BLaER1 (cell line): ENCODE results near the gene FOXP1.

ENCODE experiments used
- H3K27ac ChIP-seq: shearing (Covaris generic); formaldehyde crosslinking; 2 replicates; pipeline ENCODE4 v1.8.1; 2022
- H3K27me3 ChIP-seq: shearing (Covaris generic); formaldehyde crosslinking; 2 replicates; pipeline ENCODE4 v1.8.1; 2022
- H3K36me3 ChIP-seq: shearing (Covaris generic); formaldehyde crosslinking; 2 replicates; pipeline ENCODE4 v1.8.1; 2022
- H3K4me1 ChIP-seq: shearing (Covaris generic); formaldehyde crosslinking; 2 replicates; pipeline ENCODE4 v1.8.1; 2022
- H3K4me2 ChIP-seq: shearing (Covaris generic); formaldehyde crosslinking; 2 replicates; pipeline ENCODE4 v1.8.1; 2022
- H3K4me3 ChIP-seq: shearing (Covaris generic); formaldehyde crosslinking; 2 replicates; pipeline ENCODE4 v1.8.1; 2022
- H3K9ac ChIP-seq: shearing (Covaris generic); formaldehyde crosslinking; 2 replicates; pipeline ENCODE4 v1.8.1; 2022
- H3K9me3 ChIP-seq: shearing (Covaris generic); formaldehyde crosslinking; 2 replicates; pipeline ENCODE4 v1.8.1; 2022
- H4K20me1 ChIP-seq: shearing (Covaris generic); formaldehyde crosslinking; 2 replicates; pipeline ENCODE4 v1.8.1; 2022
- Cebpa-rat ChIP-seq: shearing (Covaris generic); IDR thresholded peaks from 2 replicates; pipeline ENCODE4 v1.8.1; 2022

The FOXP1 gene

GRCh38 chr3:71376503-71376902, 207.0 kb downstream of the FOXP1 start:
- Histone ChIP-seq H3K9ac (no peak overlapping the region), H3K4me1 (no peaks in the 10 kb centered on the region), H3K4me3 (no peak overlapping the region), H4K20me1 (no peaks in the 10 kb centered on the region), H3K9me3 (no peaks in the 10 kb centered on the region), H3K36me3 (no peaks in the 10 kb centered on the region), H3K27me3 (no peaks in the 10 kb centered on the region), H3K27ac (no peak overlapping the region), H3K4me2 (no peak overlapping the region)
- TF ChIP-seq Cebpa-rat = no peak

- TF ChIP-seq Cebpa-rat = no peak
- H3K9ac ChIP-seq = no peak overlapping the region
- H3K4me1 ChIP-seq = no peaks in the 10 kb centered on the region
- H4K20me1 ChIP-seq = no peaks in the 10 kb centered on the region
- H3K36me3 ChIP-seq = no peaks in the 10 kb centered on the region
- H3K9me3 ChIP-seq = no peaks in the 10 kb centered on the region
- no peaks in the 10 kb centered on the region for H3K27me3 ChIP-seq
- H3K4me2 ChIP-seq = no peak overlapping the region
- no peak overlapping the region for H3K4me3 ChIP-seq
- H3K27ac ChIP-seq = no peak overlapping the region
Measured at GRCh38 chr3:71374582-71374981, 208.9 kb downstream of the FOXP1 start.

GRCh38 chr3:71372911-71373637, 210.5 kb downstream of the FOXP1 start:
- Histone ChIP-seq H3K9me3 (no peaks in the 10 kb centered on the region), H3K4me1 (no peaks in the 10 kb centered on the region), H3K4me3 (no peak overlapping the region), H3K36me3 (no peaks in the 10 kb centered on the region), H3K9ac (no peak overlapping the region), H3K4me2 (no peak overlapping the region), H3K27me3 (no peaks in the 10 kb centered on the region), H4K20me1 (no peaks in the 10 kb centered on the region), H3K27ac (no peak overlapping the region)
- no peak for TF ChIP-seq Cebpa-rat

- Histone ChIP-seq H3K4me2 (no peak overlapping the region), H3K9ac (no peak overlapping the region), H3K27me3 (no peaks in the 10 kb centered on the region), H3K36me3 (no peaks in the 10 kb centered on the region), H3K9me3 (no peaks in the 10 kb centered on the region), H3K4me3 (no peak overlapping the region), H4K20me1 (no peaks in the 10 kb centered on the region), H3K4me1 (no peaks in the 10 kb centered on the region), H3K27ac (no peak overlapping the region)
- TF ChIP-seq Cebpa-rat = no peak
Measured at GRCh38 chr3:71372241-71372768, 211.2 kb downstream of the FOXP1 start.

DNA sequence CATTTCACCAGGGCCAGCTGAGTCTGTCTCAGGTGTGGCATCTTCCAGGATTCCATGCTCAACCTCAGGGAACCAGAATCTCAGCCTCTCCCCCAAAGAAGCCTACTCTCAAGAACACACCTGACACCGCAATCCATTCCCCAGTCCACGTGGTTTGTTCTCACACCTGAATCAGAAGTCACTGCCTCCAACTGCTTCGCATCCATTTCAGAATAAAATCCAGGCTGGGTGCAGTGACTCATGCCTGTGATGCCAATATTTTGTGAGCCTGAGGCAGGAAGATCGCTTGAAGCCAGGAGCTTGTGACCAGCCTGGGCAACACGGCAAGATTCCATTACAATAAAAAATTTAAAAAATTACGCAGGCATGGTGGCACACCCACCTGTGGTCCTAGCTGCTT, 212.2 kb downstream of the FOXP1 start:
- no peaks in the 10 kb centered on the region for H4K20me1 ChIP-seq
- H3K27me3 ChIP-seq = no peaks in the 10 kb centered on the region
- no peaks in the 10 kb centered on the region for H3K9me3 ChIP-seq
- TF ChIP-seq Cebpa-rat = no peak
- no peak overlapping the region for H3K9ac ChIP-seq
- H3K4me1 ChIP-seq = no peaks in the 10 kb centered on the region
- H3K4me2 ChIP-seq = no peak overlapping the region
- no peak overlapping the region for H3K27ac ChIP-seq
- no peaks in the 10 kb centered on the region for H3K36me3 ChIP-seq
- H3K4me3 ChIP-seq = no peak overlapping the region

GRCh38 chr3:71370467-71370866, 213.1 kb downstream of the FOXP1 start:
- Histone ChIP-seq H3K4me2 (no peak overlapping the region), H3K9ac (no peak overlapping the region), H3K36me3 (no peaks in the 10 kb centered on the region), H3K9me3 (no peaks in the 10 kb centered on the region), H3K4me3 (no peak overlapping the region), H3K27ac (no peak overlapping the region), H3K4me1 (no peaks in the 10 kb centered on the region), H4K20me1 (no peaks in the 10 kb centered on the region), H3K27me3 (no peaks in the 10 kb centered on the region)
- no peak for TF ChIP-seq Cebpa-rat

DNA sequence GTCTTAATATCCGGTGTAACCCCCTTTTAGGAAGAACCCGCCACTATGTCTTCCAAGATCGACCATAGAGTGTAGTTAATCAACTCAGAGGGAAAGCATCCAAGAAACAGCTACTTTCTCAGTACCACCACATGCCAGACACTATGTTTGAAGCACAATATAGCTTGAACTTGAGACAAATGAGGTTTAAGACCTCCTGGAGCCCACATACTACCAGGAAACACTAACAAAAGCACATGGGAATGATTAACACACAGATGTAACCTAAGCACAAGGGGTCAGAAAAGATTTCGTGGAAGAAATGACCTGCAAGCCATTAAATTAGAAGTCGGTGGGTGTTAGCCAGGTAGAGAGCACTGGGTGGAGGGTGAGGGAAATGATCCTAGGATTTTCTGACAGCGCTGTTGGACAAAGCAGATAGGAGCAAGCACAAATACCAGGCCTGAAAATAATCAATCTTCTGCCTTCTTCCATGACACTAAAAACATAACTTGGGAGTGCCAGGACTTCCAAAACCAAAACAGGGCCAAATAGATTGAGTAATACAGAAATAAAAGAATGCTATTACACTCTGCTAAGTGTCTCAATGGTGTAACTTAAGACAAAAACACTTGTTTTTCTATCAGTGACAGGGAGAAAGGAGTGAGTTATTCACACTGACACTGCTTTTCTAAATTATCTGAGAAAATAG, 213.7 kb downstream of the FOXP1 start:
- H3K4me3 ChIP-seq = no peak overlapping the region
- no peak overlapping the region for H3K27ac ChIP-seq
- no peaks in the 10 kb centered on the region for H3K27me3 ChIP-seq
- no peaks in the 10 kb centered on the region for H3K9me3 ChIP-seq
- H3K4me2 ChIP-seq = no peak overlapping the region
- no peaks in the 10 kb centered on the region for H3K36me3 ChIP-seq
- H4K20me1 ChIP-seq = no peaks in the 10 kb centered on the region
- no peak overlapping the region for H3K9ac ChIP-seq
- 0 out of 2 replicates have a peak, but pooled peaks cover 4% of the 10 kb centered on the region for H3K4me1 ChIP-seq
- TF ChIP-seq Cebpa-rat = no peak

DNA sequence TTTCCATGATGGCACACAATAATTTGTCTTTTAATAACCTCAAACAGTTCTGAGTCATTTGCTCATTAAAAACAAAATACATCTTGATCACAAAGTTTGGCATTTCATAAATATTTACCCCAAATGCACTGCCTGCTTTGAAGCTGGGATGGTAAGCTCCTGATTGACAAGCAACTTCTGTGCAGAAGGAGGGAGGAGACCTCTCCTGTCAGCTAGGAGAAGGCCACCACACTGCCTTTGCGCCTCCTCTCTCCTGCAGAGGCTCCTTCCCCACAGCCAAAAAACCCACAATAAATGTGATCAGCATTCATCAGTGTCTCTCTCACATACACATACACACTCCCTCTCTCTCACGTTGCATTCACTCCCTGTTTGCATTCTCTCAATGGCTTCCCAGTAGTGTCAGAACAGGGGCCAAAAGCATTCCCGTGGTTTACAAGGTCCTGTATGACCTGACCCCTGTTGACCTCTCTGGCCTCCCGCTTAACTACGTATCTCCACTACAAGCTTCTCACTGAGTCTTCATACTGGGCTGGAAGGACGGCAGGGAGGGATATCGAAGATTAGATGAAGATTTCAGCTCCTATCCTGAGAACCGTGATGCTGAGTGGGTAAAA, 216.4 kb downstream of the FOXP1 start:
- H3K9me3 ChIP-seq = no peaks in the 10 kb centered on the region
- H3K27me3 ChIP-seq = no peaks in the 10 kb centered on the region
- peaks cover 11% of the 10 kb centered on the region; the same call in 1 of the 2 replicates for H3K4me1 ChIP-seq
- H3K27ac ChIP-seq = no peak overlapping the region
- TF ChIP-seq Cebpa-rat = no peak
- H3K4me3 ChIP-seq = no peak overlapping the region
- H4K20me1 ChIP-seq = no peaks in the 10 kb centered on the region
- H3K4me2 ChIP-seq = no peak overlapping the region
- no peak overlapping the region for H3K9ac ChIP-seq
- H3K36me3 ChIP-seq = no peaks in the 10 kb centered on the region

DNA sequence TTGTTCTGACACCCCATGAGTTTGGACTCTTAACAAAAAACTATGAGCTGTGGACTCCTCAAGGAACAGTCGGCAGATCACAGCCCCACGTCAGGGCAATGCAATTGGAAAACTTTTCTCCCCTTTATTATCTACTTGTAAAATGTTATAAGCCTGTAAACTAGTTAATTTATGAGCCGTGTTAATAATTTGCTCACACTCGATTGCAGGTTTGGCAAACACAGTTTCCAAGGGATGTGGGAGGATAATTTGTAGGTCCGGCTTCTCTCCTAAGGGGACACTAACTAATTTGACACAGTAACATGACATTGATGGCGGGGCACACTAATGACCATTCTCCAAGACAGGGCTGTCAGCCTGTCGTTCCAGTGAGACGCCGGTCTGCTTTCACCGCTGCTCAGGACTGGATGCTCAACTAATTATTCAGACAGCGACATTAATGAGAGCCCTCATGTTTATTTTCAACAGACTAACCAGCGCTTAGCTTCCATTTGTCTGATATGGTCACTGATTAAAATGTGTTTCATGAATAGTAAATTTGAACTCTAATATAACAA, 222.1 kb downstream of the FOXP1 start:
- H3K36me3 ChIP-seq = no peaks in the 10 kb centered on the region
- H3K4me2 ChIP-seq = no peak overlapping the region
- TF ChIP-seq Cebpa-rat = no peak
- H3K9me3 ChIP-seq = no peaks in the 10 kb centered on the region
- H4K20me1 ChIP-seq = no peaks in the 10 kb centered on the region
- H3K27ac ChIP-seq = no peak overlapping the region
- peaks cover 13% of the 10 kb centered on the region for H3K4me1 ChIP-seq
- H3K27me3 ChIP-seq = no peaks in the 10 kb centered on the region
- H3K9ac ChIP-seq = no peak overlapping the region
- no peak overlapping the region for H3K4me3 ChIP-seq

- no peak overlapping the region for H3K4me3 ChIP-seq
- H3K27ac ChIP-seq = no peak overlapping the region
- H3K36me3 ChIP-seq = no peaks in the 10 kb centered on the region
- no peak overlapping the region for H3K4me2 ChIP-seq
- H4K20me1 ChIP-seq = no peaks in the 10 kb centered on the region
- H3K9me3 ChIP-seq = no peaks in the 10 kb centered on the region
- H3K4me1 ChIP-seq = peaks cover 19% of the 10 kb centered on the region
- H3K9ac ChIP-seq = no peak overlapping the region
- TF ChIP-seq Cebpa-rat = no peak
- H3K27me3 ChIP-seq = no peaks in the 10 kb centered on the region
Measured at GRCh38 chr3:71360764-71361163, 222.8 kb downstream of the FOXP1 start.
